Fibroblast of villous mesenchyme (primary cell): ENCODE measurements around the gene TICRR. TPM values are rescaled to one million over a fixed set of nuclear protein-coding genes. Genes with fewer than 3 reads are reported as not detected.

Experiments used
- DNase-seq: peaks from one replicate; pipeline ENCODE4 v3.0.0-alpha.2; 2010; ENCODE audit warnings: low read depth
- H3K4me3 ChIP-seq: 2 replicates; pipeline ENCODE4 v1.5.1; 2011; ENCODE audit warnings: low read depth, mild to moderate bottlenecking, low read length
- total RNA-seq: library from RNA; depleted of rRNA; stranded (reverse); fragments of >200 nt; gene quantifications from 2 replicates; pipeline ENCODE4 v1.2.3, GENCODE V29; 2012
- TF ChIP-seq, protein P1 (sequence below): IDR thresholded peaks from 2 replicates; pipeline ENCODE4 v1.5.1; 2012; ENCODE audit warnings: low read depth, mild to moderate bottlenecking, low read length; ENCODE audit not compliant: insufficient read depth

TICRR gene, protein sequence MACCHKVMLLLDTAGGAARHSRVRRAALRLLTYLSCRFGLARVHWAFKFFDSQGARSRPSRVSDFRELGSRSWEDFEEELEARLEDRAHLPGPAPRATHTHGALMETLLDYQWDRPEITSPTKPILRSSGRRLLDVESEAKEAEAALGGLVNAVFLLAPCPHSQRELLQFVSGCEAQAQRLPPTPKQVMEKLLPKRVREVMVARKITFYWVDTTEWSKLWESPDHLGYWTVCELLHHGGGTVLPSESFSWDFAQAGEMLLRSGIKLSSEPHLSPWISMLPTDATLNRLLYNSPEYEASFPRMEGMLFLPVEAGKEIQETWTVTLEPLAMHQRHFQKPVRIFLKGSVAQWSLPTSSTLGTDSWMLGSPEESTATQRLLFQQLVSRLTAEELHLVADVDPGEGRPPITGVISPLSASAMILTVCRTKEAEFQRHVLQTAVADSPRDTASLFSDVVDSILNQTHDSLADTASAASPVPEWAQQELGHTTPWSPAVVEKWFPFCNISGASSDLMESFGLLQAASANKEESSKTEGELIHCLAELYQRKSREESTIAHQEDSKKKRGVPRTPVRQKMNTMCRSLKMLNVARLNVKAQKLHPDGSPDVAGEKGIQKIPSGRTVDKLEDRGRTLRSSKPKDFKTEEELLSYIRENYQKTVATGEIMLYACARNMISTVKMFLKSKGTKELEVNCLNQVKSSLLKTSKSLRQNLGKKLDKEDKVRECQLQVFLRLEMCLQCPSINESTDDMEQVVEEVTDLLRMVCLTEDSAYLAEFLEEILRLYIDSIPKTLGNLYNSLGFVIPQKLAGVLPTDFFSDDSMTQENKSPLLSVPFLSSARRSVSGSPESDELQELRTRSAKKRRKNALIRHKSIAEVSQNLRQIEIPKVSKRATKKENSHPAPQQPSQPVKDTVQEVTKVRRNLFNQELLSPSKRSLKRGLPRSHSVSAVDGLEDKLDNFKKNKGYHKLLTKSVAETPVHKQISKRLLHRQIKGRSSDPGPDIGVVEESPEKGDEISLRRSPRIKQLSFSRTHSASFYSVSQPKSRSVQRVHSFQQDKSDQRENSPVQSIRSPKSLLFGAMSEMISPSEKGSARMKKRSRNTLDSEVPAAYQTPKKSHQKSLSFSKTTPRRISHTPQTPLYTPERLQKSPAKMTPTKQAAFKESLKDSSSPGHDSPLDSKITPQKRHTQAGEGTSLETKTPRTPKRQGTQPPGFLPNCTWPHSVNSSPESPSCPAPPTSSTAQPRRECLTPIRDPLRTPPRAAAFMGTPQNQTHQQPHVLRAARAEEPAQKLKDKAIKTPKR (N-terminal part only)
- 5.2 TPM in 2 replicates for total RNA-seq

DNA sequence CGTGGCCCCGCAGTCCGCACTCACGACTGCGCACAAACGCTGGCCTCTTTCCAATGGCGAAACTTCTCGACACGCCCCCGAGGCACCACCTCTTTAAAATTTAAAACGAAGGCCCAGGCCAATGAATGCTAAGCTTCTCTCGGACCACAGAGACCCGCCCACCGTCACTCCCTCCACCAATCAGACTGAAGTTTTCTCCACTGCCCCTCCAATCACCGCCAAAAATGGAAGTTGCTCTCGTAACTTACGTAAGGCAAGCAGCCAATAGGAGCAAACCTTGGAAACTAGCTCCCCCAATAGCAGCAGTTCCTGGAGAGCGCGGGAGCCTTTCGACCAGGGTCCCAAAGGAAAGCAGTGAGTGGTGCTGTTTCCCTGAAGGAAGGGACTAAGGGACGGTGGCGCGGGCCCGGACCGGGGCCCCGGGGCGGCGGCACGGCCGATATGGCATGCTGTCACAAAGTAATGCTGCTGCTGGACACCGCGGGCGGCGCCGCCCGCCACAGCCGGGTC lies at the start of gene TICRR:
TICRR (plus strand) TSS at position 324 of the 510 bp plus-strand sequence; CDS start at position 442, 118 bp downstream.
- TF ChIP-seq, protein P1, sequence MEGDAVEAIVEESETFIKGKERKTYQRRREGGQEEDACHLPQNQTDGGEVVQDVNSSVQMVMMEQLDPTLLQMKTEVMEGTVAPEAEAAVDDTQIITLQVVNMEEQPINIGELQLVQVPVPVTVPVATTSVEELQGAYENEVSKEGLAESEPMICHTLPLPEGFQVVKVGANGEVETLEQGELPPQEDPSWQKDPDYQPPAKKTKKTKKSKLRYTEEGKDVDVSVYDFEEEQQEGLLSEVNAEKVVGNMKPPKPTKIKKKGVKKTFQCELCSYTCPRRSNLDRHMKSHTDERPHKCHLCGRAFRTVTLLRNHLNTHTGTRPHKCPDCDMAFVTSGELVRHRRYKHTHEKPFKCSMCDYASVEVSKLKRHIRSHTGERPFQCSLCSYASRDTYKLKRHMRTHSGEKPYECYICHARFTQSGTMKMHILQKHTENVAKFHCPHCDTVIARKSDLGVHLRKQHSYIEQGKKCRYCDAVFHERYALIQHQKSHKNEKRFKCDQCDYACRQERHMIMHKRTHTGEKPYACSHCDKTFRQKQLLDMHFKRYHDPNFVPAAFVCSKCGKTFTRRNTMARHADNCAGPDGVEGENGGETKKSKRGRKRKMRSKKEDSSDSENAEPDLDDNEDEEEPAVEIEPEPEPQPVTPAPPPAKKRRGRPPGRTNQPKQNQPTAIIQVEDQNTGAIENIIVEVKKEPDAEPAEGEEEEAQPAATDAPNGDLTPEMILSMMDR, result no peak
- DNase-seq, result peak; percentile 100

DNA sequence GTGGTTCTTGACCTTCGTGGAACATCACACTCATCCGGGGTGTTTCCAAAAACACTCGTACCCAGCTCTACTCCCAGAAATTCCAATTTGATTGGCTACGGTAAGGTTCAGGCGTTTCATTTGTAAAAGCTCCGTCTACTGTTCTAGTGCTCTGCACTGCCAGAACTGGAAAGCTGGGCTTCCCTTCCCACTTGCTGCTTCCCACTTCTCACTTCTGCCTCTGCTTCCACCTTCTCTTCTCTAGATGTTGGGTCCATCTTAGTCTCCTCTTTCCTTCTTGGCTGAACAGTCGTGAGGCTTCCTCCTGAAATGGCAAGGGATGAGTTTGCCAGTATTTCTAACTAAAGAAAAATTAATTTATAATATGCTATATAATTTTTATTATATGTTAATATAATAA lies 49.1 kb upstream of the TICRR start:
- DNase-seq, result no peak
- H3K4me3 ChIP-seq, result no peak overlapping the region
- TF ChIP-seq, protein P1, result no peak

More for the DNA sequence above, at the start of gene TICRR:
- peak within 1 kb of the TSS; percentile 79 for H3K4me3 ChIP-seq

DNA sequence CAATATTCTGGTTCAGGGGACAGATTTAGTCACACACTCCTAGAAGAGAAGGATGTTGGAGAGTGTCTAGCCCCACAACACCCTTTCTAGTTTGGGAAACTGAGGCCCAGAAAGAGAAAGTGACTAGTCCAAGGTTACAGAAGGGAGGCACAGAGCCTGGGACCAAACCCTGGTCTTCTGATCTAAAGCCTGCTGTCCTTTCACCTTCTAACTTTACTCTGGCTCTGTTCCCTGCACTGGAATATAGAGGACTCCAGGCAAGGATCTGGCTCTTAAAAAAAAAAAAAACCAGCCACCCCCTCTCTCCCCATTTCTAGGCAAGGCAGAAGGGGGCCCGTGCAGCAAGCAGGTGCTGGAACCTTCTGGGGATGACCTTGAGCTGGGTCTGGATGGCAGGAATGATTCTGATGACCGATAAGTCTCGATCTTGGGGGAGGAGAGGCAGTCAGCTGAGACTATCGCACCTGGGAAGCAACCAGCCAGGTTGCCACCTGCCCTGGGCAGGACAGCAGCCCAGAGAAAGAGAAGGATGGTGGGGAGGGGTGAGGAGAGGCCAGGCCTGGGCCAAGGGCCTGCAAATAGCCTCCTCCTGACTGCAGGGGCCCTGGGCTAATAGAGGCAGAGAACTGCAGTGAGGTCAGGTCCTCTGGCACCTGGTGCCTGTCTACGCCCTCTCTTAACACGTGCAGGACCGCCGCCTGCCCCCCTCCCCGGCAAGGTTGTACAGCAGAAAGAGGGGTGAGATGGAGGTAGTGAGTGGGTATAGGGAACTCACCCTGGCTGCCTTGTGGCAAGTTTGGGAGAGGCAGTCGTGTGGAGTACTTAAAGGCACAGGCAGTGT lies 48.4 kb upstream of the TICRR start:
- TF ChIP-seq, protein P1, result no peak
- no peak overlapping the region for H3K4me3 ChIP-seq

DNA sequence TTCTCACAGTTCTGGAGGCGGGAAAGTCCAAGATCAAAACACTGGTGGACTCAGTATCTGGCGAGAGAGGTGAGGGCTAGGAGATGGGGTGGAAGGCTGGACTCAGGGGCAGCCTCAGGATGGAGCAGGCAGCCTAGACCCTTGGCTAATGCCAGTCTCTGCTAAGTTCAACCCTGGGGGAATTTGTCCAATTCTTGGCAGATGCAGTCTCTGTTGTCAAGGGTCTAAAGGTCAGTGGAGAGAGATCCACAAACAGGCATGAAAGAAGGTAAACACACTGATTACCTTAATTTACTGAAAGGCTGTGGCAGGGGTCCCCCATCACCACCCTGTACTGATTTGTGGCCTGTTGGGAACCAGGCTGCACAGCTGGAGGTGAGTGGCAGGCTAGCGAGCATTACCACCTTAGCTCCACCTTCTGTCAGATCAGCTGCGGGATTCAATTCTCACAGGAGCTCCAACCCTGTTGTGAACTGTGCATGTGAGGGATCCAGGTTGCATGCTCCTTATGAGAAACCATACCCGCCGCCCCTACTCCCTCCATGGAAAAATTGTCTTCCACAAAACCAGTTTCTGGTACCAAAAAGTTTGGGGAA lies 46.4 kb upstream of the TICRR start:
- no peak for DNase-seq
- TF ChIP-seq, protein P1, result no peak

More for the DNA sequence above, 48.4 kb upstream of the TICRR start:
- DNase-seq, result no peak

DNA sequence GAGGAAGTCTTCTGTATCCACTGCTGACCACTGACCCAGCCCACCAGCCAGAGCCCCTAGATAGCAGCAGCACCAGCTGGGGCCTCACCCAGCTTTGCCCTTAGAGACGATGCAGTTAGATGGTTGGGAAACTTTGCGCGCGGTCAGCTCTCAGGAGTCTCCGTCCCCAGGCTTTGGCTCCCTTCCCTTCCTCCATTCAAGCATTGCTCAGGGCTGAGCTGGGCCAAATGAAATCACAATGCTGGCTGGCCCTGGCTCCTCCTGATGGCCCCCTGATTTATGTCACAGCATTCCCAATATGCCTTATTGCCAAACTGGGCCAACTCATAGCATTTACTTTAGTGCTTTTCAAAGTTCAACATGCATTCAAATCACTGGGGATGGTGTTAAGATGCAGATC lies 44.3 kb upstream of the TICRR start:
- TF ChIP-seq, protein P1, result no peak
- no peak overlapping the region for H3K4me3 ChIP-seq
- DNase-seq, result no peak

More for the DNA sequence above, 46.4 kb upstream of the TICRR start:
- H3K4me3 ChIP-seq, result no peak overlapping the region
